Measurements from ENCODE around the gene SCFD2.

DNA sequence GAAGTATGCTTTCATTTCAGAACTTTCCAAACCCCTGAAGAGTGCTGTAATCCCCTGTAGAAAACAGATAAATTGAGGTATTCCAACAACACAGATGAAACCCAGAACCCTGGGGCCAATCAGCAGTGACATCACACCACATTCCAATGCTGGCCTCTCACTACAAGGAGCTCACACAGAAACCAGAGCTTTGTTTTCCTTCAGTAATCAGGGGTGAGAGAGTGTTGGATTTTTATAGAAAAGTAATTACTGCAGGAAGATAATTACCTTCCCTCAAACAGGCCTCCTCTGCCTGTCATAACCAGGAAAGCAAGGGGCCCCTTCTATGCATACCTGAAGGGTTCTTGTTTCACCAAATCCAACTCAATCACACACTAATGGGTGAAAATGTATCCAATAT, 246.2 kb downstream of the SCFD2 start:
- TF ChIP-seq, protein P1, sequence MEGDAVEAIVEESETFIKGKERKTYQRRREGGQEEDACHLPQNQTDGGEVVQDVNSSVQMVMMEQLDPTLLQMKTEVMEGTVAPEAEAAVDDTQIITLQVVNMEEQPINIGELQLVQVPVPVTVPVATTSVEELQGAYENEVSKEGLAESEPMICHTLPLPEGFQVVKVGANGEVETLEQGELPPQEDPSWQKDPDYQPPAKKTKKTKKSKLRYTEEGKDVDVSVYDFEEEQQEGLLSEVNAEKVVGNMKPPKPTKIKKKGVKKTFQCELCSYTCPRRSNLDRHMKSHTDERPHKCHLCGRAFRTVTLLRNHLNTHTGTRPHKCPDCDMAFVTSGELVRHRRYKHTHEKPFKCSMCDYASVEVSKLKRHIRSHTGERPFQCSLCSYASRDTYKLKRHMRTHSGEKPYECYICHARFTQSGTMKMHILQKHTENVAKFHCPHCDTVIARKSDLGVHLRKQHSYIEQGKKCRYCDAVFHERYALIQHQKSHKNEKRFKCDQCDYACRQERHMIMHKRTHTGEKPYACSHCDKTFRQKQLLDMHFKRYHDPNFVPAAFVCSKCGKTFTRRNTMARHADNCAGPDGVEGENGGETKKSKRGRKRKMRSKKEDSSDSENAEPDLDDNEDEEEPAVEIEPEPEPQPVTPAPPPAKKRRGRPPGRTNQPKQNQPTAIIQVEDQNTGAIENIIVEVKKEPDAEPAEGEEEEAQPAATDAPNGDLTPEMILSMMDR (conservative IDR thresholded peaks at IDR 0.05; ENCODE audit: low read depth, low read length) = no peak
- no peak for TF ChIP-seq EZH2 (IDR thresholded peaks at IDR 0.05; ENCODE audit: borderline replicate concordance, low read depth, low read length, poor library complexity, severe bottlenecking)

All from A673 (cell line).